WTC11 (cell line): ENCODE data around the gene IFNK. TPM values are rescaled to one million over a fixed set of nuclear protein-coding genes. Genes with fewer than 3 reads are reported as not detected.

ENCODE experiments used
- ATAC-seq: fragments of 200-7000 bp; cut with Tn5 transposase; 2 replicates; pipeline ENCODE4 v1.10.0; 2021; ENCODE audit warnings: mild to moderate bottlenecking, moderate library complexity
- CTCF ChIA-PET: fragments of 300-600 bp; sonication (Branson Sonifier 250); formaldehyde crosslinking; loops from one replicate; lab custom pipeline; 2021; ENCODE audit warnings: antibody characterized with exemption; lab: Charles Lee
- POLR2A ChIA-PET: fragments of 350-600 bp; sonication (Branson Sonifier 250); formaldehyde crosslinking; loops from one replicate; lab custom pipeline; 2021; ENCODE audit warnings: antibody characterized with exemption; lab: Charles Lee
- DNase-seq: peaks from one replicate; pipeline ENCODE4 v3.0.0; 2021; ENCODE audit warnings: low spot score
- H3K27ac Mint-ChIP-seq: 2 replicates; pipeline ENCODE4 v1.8.0; 2021; ENCODE audit warnings: mixed read lengths
- H3K27me3 Mint-ChIP-seq: 2 replicates; pipeline ENCODE4 v1.8.0; 2021; ENCODE audit warnings: low read depth, mild to moderate bottlenecking, moderate library complexity, mixed read lengths
- H3K36me3 Mint-ChIP-seq: 2 replicates; pipeline ENCODE4 v1.8.0; 2021; ENCODE audit warnings: mixed read lengths
- H3K4me1 Mint-ChIP-seq: 2 replicates; pipeline ENCODE4 v1.8.0; 2022; ENCODE audit warnings: mixed read lengths
- H3K4me3 Mint-ChIP-seq: 2 replicates; pipeline ENCODE4 v1.8.0; 2021; ENCODE audit warnings: mild to moderate bottlenecking, moderate library complexity, mixed read lengths
- H3K9me3 Mint-ChIP-seq: 2 replicates; pipeline ENCODE4 v1.8.0; 2021; ENCODE audit warnings: mixed read lengths
- ATF6 ChIP-seq: sonication (generic); formaldehyde crosslinking; IDR thresholded peaks from 2 replicates; pipeline ENCODE4 v1.8.1; 2023; ENCODE audit warnings: mild to moderate bottlenecking, missing genetic modification reagents
- CREM ChIP-seq: sonication (generic); formaldehyde crosslinking; IDR thresholded peaks from 2 replicates; pipeline ENCODE4 v1.8.1; 2022; ENCODE audit warnings: mild to moderate bottlenecking, missing genetic modification reagents, moderate library complexity
- ESRRA ChIP-seq: sonication (generic); formaldehyde crosslinking; IDR thresholded peaks from 2 replicates; pipeline ENCODE4 v1.8.1; 2022; ENCODE audit warnings: mild to moderate bottlenecking, missing genetic modification reagents, borderline replicate concordance
- FOXJ3 ChIP-seq: sonication (generic); formaldehyde crosslinking; IDR thresholded peaks from 2 replicates; pipeline ENCODE4 v1.9.0; 2021; ENCODE audit warnings: missing genetic modification reagents, mild to moderate bottlenecking, borderline replicate concordance
- FOXP1 ChIP-seq: sonication (generic); formaldehyde crosslinking; IDR thresholded peaks from 2 replicates; pipeline ENCODE4 v1.8.0; 2022; ENCODE audit warnings: missing genetic modification reagents, mild to moderate bottlenecking, moderate library complexity, borderline replicate concordance
- GABPB1 ChIP-seq: sonication (generic); formaldehyde crosslinking; IDR thresholded peaks from 2 replicates; pipeline ENCODE4 v1.8.1; 2023; ENCODE audit warnings: mild to moderate bottlenecking, missing genetic modification reagents
- JAZF1 ChIP-seq: fragments of 250-450 bp; sonication (Bioruptor Pico); IDR thresholded peaks from 2 replicates; pipeline ENCODE4 v1.9.0; 2021; ENCODE audit warnings: moderate library complexity, mild to moderate bottlenecking, inconsistent platforms
- MYBL2 ChIP-seq: sonication (generic); formaldehyde crosslinking; IDR thresholded peaks from 2 replicates; pipeline ENCODE4 v1.8.1; 2023; ENCODE audit warnings: mild to moderate bottlenecking, moderate library complexity, missing genetic modification reagents
- NR2C2 ChIP-seq: sonication (generic); formaldehyde crosslinking; IDR thresholded peaks from 2 replicates; pipeline ENCODE4 v1.8.0; 2022; ENCODE audit warnings: mild to moderate bottlenecking, missing genetic modification reagents
- PRRX2 ChIP-seq: fragments of 250-450 bp; sonication (Bioruptor Pico); IDR thresholded peaks from 2 replicates; pipeline ENCODE4 v1.8.0; 2021; ENCODE audit warnings: mild to moderate bottlenecking
- TCF7 ChIP-seq: sonication (generic); formaldehyde crosslinking; IDR thresholded peaks from 2 replicates; pipeline ENCODE4 v1.8.0; 2022; ENCODE audit warnings: mild to moderate bottlenecking, low read depth, missing genetic modification reagents, moderate library complexity
- USF2 ChIP-seq: sonication (generic); formaldehyde crosslinking; IDR thresholded peaks from 2 replicates; pipeline ENCODE4 v1.8.1; 2023; ENCODE audit warnings: mild to moderate bottlenecking, missing genetic modification reagents, moderate library complexity
- ZBTB43 ChIP-seq: sonication (generic); formaldehyde crosslinking; IDR thresholded peaks from 2 replicates; pipeline ENCODE4 v1.8.1; 2023; ENCODE audit warnings: mild to moderate bottlenecking, missing genetic modification reagents
- ZNF121 ChIP-seq: sonication (generic); formaldehyde crosslinking; IDR thresholded peaks from 2 replicates; pipeline ENCODE4 v1.8.0; 2023; ENCODE audit warnings: missing genetic modification reagents
- ZNF416 ChIP-seq: fragments of 250-450 bp; sonication (Bioruptor Pico); IDR thresholded peaks from 2 replicates; pipeline ENCODE4 v1.9.0; 2021; ENCODE audit warnings: mild to moderate bottlenecking, inconsistent platforms
- ZNF512 ChIP-seq: sonication (generic); formaldehyde crosslinking; IDR thresholded peaks from 2 replicates; pipeline ENCODE4 v1.8.1; 2022; ENCODE audit warnings: missing genetic modification reagents, borderline replicate concordance
- total RNA-seq: library from RNA; stranded (reverse); gene quantifications from 3 replicates; pipeline ENCODE4 v1.2.3, GENCODE V29; 2021
- TF ChIP-seq, protein P1 (sequence below): sonication (generic); formaldehyde crosslinking; conservative IDR thresholded peaks from 2 replicates; pipeline ENCODE4 v1.8.1; 2023; ENCODE audit warnings: mild to moderate bottlenecking, low read depth, missing genetic modification reagents, moderate library complexity
- TF ChIP-seq, protein P2 (sequence below): fragments of 250-450 bp; sonication (Bioruptor Pico); conservative IDR thresholded peaks from 2 replicates; pipeline ENCODE4 v1.9.0; 2021; ENCODE audit warnings: mild to moderate bottlenecking

The IFNK gene
- total RNA-seq, 1 experiment from 2014 or later, result not detected

- TF ChIP-seq ATF6 (no peak), MYBL2 (CRISPR knock-in tag) (no peak)
Observed at GRCh38 chr9:27518809-27519208, 5.3 kb upstream of the IFNK start (continued).

DNA sequence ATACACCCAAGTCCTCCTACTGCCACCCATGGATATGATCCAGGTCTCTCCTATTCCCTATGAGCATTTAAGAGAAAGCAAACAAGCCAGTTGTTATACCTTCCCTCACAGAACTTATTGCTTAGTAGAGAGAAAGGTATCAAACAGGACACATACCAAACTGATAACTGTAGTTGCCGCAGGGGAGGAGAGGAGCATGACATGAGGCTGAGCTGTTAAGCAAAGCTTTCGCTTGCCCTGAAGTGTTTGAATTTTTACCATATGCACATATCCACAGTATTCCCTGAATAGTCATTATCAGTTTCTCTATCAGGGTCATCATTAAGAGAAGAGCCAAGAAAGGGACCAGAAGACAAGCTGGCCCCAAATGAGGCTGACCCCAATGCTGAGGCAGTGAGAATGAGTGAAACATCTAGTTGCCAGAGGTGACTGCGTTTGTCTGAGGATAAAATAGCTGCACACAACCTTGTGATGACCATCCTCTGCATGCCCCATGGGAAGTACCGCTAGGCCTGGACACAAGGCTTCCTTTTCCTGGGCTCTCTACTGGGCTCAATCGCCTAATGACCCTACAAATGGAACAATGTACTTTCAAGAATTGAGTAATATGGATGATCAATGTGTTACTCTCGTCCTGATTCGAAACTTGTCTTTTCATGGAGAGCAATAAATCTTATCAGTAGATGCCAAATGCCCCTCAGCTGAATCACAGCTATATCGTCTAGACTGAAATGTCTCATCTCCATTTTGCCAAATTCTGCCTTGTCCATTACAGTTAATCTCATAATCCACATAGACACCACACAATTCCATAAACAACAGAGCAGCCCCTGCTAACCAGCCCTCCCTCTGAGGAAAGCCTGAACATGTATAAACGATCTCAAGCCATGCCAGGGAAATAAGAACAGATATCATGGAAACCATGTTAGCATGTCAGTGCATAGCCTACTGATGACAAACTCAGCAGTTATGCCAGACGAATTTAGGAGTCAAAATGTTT lies 4.3 kb upstream of the IFNK start:
- Mint-ChIP-seq H3K27ac (no peak overlapping the region), H3K9me3 (no peaks in the 10 kb centered on the region), H3K27me3 (no peaks in the 10 kb centered on the region), H3K4me3 (no peak overlapping the region), H3K4me1 (peaks cover 52% of the 10 kb centered on the region), H3K36me3 (peaks cover 5% of the 10 kb centered on the region; the same call in 1 of the 2 replicates)
- POLR2A ChIA-PET, result no interaction called here
- ATAC-seq (no peak), DNase-seq (no peak)
- CTCF ChIA-PET, result no interaction called here
- TF ChIP-seq NR2C2 (CRISPR knock-in tag), result no peak
- TF ChIP-seq CREM, result no peak
- TF ChIP-seq, protein P1, sequence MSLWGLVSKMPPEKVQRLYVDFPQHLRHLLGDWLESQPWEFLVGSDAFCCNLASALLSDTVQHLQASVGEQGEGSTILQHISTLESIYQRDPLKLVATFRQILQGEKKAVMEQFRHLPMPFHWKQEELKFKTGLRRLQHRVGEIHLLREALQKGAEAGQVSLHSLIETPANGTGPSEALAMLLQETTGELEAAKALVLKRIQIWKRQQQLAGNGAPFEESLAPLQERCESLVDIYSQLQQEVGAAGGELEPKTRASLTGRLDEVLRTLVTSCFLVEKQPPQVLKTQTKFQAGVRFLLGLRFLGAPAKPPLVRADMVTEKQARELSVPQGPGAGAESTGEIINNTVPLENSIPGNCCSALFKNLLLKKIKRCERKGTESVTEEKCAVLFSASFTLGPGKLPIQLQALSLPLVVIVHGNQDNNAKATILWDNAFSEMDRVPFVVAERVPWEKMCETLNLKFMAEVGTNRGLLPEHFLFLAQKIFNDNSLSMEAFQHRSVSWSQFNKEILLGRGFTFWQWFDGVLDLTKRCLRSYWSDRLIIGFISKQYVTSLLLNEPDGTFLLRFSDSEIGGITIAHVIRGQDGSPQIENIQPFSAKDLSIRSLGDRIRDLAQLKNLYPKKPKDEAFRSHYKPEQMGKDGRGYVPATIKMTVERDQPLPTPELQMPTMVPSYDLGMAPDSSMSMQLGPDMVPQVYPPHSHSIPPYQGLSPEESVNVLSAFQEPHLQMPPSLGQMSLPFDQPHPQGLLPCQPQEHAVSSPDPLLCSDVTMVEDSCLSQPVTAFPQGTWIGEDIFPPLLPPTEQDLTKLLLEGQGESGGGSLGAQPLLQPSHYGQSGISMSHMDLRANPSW, result no peak
- TF ChIP-seq ZNF121 (CRISPR knock-in tag), result no peak
- no peak for TF ChIP-seq PRRX2 (CRISPR knock-in tag)

DNA sequence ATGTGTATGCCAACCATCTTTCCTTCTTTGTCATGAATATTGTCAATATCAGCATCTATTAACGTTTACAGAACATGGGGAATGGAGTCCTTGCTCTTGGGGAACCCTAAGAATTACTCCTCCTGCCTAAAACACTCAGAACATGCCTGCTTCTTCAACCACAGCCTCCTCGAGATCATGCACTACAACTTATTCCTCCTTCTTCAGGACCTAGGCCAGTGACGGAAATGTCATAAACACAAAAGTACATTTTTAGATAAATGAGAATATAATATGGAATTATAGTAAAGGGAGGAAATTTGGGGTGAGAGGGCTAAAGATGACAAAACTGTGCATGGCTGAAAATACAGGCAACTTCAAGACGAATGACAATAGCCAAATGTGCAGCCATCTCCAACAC lies 3.1 kb upstream of the IFNK start:
- no peak for DNase-seq
- Mint-ChIP-seq H3K27me3 (no peaks in the 10 kb centered on the region), H3K36me3 (peaks cover 5% of the 10 kb centered on the region; the same call in 1 of the 2 replicates), H3K9me3 (no peaks in the 10 kb centered on the region), H3K4me3 (no peak overlapping the region), H3K27ac (no peak overlapping the region), H3K4me1 (peaks cover 62% of the 10 kb centered on the region)
- ChIA-PET POLR2A (no interaction called here), CTCF (no interaction called here)
- no peak for ATAC-seq
- no peak for TF ChIP-seq CREM
- no peak for TF ChIP-seq JAZF1 (CRISPR knock-in tag)
- TF ChIP-seq ZNF512 (CRISPR knock-in tag), result no peak
- no peak for TF ChIP-seq TCF7 (CRISPR knock-in tag)
- TF ChIP-seq FOXP1 (CRISPR knock-in tag), result no peak
- no peak for TF ChIP-seq GABPB1 (CRISPR knock-in tag)

DNA sequence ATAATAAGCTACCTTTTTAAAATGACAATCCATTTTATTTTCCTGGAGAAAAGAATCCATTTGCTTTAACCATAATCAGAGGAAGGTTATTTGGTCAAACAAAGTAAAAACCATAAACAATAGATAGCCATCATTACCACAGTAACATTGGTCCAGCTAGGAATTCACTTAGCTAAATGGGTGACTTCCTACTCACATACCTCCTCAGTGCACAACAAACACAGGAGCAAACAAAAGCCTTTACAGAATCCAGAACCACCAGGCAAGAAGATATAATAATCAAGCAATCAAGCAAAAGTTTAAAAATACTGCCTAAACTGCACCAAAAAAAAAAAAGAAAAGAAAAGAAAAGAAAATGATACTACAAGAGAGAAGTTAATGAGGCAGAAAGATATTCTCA lies 949 bp upstream of the IFNK start:
- ChIA-PET POLR2A (no interaction called here), CTCF (interaction anchor here (1.2 to 1.4 kb wide), 2 partner anchors 16 to 190 kb away, joined by 3 to 4 read pairs; no protein-coding TSS in a partner anchor)
- Mint-ChIP-seq H3K4me3 (no peak overlapping the region), H3K9me3 (no peaks in the 10 kb centered on the region), H3K27me3 (peaks cover 1% of the 10 kb centered on the region; the same call in 1 of the 2 replicates), H3K36me3 (peaks cover 5% of the 10 kb centered on the region; the same call in 1 of the 2 replicates), H3K27ac (no peak overlapping the region; the same call in 1 of the 2 replicates), H3K4me1 (peaks cover 79% of the 10 kb centered on the region)
- ATAC-seq (peak; percentile 58), DNase-seq (no peak)
- TF ChIP-seq USF2 (CRISPR knock-in tag) (no peak), ESRRA (CRISPR knock-in tag) (no peak), JAZF1 (CRISPR knock-in tag) (no peak), NR2C2 (CRISPR knock-in tag) (no peak), ZBTB43 (CRISPR knock-in tag) (no peak), ZNF416 (no peak), FOXJ3 (no peak)
- TF ChIP-seq, protein P2, sequence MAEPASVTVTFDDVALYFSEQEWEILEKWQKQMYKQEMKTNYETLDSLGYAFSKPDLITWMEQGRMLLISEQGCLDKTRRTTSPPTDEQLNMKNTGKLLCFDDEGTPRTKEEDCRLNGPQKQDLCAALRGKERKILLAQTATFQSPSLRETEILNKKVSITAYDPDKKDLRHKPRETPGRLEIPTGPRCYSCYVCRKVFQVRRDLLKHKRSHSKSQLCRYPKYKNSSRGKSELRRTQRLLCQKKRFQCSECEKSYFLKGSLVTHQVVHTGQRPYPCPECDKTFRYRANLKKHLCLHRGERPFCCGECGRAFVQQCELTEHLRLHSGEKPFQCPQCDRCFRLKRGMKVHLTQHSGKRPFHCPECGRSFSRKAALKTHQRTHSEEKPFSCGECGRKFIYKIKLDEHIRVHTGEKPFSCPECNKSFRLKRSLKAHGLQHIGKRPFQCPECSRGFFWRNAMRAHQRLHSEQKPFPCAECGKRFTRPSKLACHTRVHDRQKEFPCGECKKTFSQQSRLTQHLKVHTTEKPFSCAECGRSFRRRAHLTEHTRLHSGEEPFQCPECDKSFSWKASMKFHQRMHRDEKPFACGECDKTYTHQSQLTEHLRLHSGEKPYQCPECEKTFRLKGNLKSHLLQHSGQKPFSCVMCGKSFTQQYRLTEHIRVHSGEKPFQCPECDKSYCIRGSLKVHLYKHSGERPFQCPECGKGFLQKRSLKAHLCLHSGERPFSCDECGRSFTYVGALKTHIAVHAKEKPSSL, result no peak
